Germinal center (tissue), 1 donor: ENCODE data around the gene SLCO2B1.
A peak's percentile ranks its signal among the peaks of the same experiment; 100 is the strongest.
"Not testable (repeated sequence)": the region's sequence is repeated elsewhere in the genome, so short reads cannot be mapped to it uniquely, and the experiment has no call there.

Experiments used
- DNase-seq: peaks from one replicate; pipeline ENCODE4 v3.0.0; 2012; ENCODE audit warnings: mixed read lengths, low spot score

The SLCO2B1 gene, protein sequence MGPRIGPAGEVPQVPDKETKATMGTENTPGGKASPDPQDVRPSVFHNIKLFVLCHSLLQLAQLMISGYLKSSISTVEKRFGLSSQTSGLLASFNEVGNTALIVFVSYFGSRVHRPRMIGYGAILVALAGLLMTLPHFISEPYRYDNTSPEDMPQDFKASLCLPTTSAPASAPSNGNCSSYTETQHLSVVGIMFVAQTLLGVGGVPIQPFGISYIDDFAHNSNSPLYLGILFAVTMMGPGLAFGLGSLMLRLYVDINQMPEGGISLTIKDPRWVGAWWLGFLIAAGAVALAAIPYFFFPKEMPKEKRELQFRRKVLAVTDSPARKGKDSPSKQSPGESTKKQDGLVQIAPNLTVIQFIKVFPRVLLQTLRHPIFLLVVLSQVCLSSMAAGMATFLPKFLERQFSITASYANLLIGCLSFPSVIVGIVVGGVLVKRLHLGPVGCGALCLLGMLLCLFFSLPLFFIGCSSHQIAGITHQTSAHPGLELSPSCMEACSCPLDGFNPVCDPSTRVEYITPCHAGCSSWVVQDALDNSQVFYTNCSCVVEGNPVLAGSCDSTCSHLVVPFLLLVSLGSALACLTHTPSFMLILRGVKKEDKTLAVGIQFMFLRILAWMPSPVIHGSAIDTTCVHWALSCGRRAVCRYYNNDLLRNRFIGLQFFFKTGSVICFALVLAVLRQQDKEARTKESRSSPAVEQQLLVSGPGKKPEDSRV

DNA sequence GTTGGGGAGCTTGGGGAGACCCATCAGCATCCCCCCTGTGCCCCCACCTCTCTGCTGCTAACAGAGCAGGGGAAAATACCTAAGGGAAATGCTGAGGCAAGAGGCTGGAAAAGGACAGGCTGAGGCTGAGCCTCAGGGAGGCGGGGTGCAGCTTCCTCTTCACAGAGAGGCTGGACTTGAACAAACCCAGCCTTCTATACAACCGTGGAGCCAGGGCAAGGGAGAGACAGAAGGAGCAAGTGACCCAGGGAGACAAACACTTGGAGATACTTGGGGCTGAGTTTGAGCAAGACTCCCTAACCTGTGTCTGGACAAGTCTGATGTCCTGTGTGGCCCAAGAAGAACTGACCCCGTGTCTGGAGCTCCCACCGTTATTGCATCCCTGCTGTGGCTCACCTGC lies at the start of gene SLCO2B1:
Gene SLCO2B1, plus strand, starts transcription at position 229 of the 400 bp plus-strand sequence. CDS start 275 bp downstream, outside the sequence.
- DNase-seq: no peak

DNA sequence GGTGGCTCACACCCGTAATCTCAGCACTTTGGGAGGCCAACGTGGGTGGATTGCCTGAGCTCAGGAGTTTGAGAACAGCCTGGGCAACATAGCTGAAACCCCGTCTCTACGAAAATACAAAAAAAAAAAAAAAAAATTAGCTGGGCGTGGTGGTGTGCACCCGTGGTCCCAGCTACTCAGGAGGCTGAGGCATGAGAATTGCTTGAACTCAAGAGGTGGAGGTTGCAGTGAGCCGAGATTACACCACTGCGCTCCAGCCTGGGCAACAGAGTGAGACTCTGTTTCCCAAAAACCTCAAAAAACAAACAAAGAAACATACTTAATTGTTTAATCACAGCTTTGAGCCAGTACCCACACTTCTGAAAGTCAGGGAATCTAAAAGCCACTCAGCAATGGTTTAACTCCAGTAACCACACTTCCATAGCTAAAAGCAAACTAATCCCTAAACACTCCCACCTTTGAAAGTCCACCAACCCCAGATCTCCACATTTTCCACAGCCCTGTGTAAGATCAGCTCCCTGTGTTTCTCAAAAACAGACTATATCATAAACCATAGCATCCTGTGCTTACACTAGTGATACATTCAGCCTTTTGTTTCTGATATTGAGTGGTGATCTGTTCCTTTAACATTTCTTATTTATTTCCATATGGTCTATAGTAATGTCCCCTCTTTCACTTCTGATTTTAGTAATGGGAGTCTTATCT lies 49.3 kb upstream of the SLCO2B1 start:
- DNase-seq: no peak

DNA sequence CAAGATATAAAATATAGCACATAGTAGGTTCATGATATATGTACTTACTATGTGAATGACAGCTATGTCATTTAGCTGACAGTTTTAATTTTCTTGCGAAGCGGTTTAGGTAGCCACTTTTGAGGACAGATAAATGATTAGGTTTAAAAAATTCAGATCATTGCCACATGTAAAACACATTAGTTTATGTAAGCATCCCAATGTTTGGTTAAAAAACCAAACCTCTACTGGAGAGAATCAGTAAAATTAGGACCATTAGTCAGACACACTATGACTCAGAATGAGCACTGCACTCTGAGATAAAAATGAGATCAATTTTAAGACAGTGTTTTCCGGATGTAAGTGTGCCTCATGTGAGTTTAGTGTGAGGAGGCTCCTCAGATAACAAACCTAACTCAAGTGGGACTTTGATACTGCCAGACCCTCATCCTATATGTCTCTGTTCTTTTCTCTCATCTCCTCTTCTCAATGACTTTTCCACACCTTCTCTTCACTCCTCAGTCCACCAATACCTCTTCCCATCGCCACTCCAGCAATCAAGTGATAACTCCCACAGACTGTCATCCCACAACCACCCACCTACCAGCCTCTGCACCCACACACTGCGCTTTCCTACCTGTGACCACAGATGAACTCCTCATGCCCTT lies 47.4 kb upstream of the SLCO2B1 start:
- DNase-seq: no peak

DNA sequence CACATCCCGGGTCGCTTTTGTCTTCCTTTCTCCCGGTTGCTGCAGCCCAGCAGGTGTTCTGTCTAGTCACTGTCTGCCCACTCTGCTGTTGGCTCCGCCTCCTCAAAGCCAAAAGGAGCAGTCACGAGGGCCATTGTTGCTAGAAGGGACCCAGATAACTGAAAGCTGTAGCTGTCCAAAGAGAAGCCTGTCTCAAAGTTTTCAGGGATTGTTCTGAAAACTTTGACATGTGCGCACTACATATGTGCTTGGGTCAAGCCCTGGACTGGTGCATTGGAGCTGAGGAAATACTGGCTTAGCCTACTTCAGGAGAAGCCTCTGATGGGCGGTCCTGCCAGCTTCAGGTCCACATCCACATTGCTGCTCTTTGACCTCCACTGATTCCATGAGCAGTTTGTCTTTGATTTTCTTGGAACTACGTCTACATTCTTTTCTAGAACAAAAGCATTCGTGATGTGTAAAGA lies 45.4 kb upstream of the SLCO2B1 start:
- DNase-seq: no peak

DNA sequence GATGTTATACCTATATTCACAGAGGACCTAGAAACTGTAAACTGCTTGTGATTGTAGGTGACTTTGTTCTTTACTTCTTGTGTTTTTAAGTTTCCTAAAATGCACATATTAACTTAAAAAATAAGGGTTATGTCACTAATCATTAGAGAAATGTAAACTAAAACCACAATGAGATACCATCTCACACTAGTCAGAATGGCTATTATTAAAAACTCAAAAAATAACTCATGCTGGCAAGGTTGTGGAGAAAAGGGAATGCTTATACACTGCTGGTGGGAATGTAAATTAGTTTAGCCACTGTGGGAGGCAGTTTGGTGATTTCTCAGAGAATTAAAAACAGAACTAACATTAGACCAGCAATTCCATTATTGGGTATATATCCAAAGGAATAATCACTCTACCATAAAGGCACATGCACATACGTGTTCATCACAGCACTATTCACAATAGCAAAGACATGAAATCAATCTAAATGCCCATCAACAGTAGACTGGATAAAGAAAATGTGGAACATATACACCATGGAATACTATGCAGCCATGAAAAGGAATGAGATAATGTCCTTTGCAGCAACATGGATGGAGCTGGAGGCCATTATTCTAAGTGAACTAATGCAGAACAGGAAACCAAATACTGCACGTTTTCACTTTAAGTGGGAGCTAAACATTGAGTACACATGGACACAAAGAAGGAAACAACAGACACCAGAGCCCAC lies 44.8 kb upstream of the SLCO2B1 start:
- DNase-seq: not testable (repeated sequence)

DNA sequence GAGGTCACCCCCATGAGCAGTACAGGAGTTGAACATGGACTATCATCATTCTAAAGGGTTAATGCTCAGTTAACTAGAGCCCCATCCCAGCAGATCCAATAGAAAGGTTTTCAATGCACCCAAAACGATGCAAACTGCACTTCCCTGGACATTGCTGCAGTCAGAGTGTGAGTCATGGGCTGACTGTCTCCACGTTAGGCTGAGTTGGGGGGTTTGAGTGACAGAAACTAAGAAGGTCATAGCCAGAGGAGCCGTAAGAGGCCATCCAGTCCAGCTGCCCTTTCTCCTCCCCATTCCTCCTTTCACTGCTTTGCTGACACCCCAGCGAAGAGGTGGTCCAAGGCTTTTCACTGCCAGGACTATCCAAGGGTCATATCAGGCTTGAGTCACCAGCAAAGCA lies 43.7 kb upstream of the SLCO2B1 start:
- no peak for DNase-seq

DNA sequence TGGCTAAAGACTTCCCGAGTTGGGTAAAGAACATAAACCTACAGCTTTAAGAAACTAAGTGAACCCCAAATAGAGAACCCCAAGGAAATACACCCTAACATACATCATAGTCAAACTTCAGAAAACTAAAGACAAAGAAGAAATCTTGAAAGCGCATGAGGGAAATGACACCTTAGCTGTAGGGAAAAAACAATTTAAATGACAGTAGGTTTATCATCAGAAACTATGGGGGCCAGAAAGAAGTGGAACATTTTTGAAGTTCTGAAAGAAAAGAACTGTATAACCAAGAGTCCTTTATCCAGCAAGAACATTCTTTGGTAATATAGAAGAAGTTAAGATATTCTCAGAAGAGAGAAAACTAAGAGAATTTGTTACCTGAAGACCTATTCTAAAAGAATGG lies 38.7 kb upstream of the SLCO2B1 start:
- DNase-seq: no peak

DNA sequence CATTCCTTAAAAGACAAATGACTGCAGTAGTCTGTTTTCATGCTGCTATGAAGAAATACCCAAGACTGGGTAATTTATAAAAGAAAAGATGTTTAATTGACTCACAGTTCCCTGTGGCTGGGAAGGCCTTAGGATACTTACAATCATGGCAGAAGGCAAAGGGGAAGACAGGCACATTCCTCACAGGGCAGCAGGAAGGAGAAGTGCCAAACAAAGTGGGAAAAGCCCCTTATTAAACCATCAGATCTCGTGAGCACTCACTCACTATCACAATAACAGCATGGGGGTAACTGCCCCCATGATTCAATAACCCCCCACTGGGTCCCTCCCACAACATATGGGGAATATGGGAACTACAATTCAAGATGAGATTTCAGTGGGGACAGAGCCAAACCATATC lies 37.9 kb upstream of the SLCO2B1 start:
- DNase-seq: no peak

DNA sequence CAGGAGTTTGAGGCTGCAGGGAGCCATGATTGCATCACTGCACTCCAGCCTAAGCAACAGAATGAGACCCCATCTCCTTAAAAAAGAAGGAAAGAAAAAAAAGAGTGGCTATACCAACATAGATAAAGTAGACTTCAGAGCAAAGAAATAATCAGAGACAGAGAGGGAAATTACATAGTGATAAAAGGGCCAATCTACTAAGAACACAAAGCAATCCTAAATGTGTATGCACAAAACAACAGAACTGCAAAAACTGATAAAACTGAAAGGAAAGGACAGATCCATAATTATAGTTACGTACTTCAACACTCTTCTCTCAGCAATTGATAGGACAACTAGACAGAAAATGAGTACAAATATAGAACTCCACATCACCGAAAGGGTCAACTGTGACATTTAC lies 36.4 kb upstream of the SLCO2B1 start:
- DNase-seq: no peak

DNA sequence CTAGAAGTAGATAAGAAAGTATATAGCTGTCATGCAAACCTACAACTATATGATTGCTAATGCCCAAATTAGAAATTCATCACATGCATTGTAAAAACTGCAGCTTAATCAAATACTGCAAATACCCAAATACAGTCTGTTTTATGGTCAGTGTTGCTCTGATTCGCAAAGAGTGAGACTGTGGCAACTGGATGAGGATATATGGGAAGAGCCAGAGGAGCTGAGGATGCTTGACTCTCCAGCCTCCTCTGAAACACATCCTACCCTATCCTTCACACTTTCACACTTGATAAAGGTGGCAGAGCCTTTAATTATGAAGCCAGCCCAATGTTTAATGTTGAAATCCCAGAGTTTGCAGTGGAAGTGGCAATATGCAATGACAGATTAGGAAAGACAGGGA lies 32.3 kb upstream of the SLCO2B1 start:
- no peak for DNase-seq

DNA sequence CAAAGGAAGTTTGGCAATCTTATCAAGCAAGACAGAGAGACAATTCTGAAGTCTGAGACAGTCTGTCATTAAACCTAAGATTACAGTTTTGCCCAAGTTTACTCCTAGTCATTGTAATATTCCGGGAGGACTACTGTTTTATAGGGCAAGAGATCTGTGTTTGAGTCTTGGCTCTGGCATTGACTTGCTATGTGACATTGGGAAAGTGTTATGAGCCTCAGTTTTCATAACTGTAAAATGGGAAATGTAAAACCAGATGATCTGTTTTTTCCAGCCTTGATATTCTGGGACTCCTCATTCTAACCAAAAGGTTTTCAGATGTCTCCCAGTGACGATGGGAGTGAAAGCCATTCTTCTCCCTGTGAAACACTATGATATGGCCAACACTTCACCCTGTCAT lies 24.3 kb upstream of the SLCO2B1 start:
- no peak for DNase-seq

DNA sequence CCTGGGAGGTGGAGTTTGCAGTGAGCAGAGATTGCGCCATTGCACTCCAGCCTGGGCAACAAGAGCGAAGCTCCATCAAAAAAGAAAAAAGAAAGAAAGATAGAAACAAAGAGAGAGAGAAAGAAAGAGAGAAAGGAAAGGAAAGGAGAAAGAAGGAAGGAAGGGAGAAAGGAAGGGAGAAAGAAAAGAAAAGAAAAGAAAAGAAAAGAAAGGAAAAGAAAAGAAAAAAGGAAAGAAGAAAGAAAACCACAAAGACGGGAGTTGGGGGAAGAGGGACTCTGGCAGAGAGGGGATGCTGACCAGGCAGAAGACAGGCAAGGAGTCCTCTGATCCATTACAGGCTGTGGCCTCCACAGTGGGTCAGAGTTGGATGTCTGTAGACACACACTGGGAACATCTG lies 18.8 kb upstream of the SLCO2B1 start:
- DNase-seq: no peak

DNA sequence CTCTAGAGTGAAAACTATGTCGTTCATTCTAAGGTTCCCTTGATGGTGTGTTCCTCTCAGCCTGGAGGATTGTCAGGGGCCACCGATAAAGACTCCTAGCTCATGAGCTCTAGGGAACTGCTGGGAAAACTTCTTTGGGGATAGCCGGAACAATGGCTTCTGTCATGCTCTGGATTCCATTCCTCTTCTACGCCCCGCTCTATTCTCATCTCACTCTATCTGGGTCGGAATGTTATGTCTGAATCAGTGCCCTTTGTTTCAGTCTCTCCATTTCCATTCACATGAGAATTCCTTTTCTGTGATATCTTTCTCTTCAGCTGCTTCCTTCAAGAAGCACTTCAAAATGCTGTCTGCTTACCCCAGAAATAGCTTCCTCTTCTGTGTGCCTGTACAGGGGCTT lies 16.9 kb upstream of the SLCO2B1 start:
- DNase-seq: peak; percentile 0

DNA sequence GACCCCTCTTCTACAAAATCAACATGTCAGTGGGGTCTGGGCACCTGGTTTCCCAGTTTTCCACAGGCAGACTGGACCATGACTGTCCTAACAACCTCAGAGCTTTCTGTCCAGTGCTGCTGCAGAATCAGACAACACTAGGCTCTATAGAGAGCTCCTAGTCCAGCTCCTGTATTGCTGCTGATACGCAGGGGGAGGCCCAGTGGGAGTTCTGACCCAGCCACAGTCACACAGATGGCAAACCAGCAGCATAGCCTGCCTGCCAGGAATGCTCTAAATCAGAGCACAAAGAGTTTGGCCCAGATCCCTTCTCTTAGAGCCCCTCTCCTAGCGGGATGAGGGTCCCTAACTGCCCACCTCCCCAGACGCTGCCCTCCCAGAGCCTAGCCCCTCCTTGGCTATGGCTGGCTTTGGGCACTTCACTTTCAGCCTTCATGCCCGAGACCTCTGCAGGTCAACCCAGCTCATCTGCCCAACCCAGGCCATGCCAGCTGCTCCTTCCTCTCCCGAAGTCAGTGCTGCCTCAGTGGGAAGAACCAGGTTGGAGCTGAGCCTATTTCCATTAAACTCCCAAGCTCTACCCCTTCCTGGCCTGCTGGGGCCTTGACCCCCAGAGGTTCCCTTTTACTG lies 15.8 kb upstream of the SLCO2B1 start:
- DNase-seq: no peak

DNA sequence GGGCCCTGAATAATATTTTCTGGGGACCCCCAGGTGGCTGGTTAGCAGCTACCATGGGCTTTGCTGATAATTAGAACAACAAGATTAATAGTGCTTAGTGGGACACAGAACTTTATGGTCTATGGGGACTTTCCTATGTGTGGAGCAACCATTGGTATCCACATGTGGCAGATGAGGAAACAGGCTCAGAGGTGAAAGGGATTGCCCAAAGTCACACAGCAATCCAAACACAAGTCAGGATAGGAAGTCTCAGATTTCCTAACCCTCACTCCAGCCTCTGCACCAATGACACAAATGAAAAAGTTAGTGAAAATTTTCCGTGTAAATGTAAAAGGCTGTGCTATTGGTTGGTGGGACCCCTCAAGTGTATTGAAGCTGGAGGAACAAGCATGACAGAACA lies 15.3 kb upstream of the SLCO2B1 start:
- no peak for DNase-seq

DNA sequence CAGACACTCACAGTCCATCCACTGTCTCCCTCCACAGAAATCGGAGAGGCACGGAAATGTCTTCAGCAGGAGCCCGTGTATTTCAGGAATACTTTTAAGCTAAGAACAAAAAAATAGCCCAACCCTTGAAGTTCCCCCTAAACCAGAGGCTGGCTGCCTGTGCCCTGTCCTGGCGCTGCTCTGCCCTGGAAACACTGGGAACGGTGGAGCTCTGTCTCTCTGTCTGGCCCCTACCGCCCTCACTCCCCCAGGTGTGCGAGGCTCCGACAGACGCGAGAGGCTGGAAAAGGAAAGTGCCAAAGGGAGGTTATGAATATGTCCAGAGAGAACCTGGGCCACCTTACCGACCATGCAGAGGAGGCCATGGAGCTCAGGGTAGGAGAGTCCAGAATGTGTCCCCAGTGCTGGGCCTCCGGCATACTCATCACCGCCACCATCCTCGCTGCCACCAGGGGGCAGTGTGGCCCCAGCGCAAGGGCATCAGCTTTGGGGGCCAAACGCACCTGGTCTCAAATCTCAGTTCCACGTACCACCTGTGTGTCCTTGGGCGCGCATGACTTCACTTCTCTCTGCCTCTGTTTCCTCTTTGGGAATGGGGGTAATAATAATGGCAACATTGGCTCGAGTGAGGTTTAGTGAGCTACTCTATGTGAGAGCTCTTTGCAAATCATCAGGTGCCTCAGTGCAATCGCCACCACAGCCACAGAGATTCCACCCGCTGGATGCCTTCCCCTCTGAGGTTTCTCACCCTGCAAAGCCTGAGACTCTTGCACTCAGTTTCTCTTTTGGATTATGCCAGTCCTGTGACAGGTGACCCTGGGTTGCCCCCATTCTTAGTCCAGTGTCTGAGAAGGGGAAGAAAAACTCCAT lies 10.4 kb upstream of the SLCO2B1 start:
- DNase-seq: peak; percentile 81

DNA sequence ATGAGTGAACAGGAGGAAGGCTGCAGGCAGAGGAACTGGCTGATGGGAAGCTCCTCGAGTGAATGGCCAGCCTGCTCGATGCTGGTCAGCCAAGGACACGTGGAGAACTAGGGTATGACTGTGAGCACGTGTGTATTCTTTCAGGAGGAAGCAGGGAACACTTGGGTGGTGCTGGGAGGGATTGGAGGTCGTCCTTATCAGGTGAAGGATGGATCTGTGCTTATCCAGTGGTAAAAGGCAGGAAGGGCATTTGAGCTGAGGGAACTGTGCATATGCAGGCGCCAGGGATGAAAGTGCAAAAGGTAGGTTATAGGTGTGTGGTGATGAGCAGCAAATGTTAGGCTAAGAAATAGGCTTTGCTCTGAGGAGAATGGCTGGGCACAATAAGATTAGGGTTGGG lies 9.7 kb upstream of the SLCO2B1 start:
- no peak for DNase-seq

DNA sequence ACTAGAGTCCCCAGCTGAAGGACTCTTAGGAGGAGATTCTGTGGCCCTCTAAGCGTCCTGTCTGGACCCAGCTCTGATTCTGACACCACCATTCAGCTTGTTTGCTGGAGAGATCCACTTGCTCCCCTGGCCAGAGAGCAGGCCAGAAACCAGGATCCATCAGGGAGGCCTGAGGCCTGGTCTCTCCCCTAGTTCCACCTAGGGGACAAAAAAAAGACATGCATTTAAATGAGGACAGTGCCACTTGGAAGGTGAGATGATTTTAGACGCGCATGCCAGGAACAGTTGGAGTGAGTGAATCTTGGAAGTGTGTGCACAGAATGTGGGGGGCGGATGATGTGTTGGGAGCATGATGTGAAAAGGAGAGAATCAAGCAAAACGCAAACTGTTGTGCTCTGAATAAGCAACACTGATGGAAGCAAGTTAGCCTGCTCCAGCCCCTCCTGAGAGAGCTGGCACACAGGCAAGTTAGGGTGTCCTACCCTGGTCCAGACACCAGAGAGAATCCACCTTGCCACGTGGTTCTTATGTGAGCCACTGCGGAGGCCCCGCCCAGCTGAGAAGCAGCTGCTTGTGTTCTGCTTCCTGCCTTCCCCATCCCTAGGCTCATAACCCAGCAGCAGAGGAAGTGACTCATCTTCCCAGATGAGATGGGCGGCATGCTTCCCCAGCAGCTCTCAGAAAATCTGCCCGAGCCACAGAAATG lies 8.0 kb upstream of the SLCO2B1 start:
- DNase-seq: peak; percentile 33

DNA sequence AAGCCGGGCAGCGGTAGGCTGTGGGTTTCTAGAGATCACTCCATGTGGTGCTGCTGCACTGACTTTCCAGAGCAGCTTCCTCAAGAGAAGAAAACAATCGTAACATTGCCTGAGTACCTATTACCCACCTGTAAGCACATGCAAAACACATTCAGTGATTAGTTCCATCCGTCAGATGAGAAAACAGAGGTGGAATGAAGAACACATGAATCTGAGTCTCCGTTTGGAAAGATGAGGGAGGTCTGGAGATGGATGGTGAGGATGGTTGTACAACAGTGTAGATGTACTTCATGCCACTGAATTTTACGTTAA lies 7.5 kb upstream of the SLCO2B1 start:
- no peak for DNase-seq

DNA sequence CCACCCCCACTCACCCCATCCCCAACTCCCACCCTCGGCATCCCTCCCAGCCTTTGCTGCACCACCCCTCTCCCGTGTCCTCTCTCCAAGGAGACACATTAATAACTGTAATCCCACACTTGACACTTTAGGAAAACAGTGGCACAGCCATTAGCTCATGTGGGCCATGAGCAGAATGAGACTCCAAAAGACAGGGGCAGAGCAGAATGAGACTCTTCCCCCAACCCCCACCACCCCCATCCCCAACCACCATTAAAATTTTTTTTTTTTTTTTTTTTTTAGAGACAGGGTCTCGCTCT lies 6.2 kb upstream of the SLCO2B1 start:
- DNase-seq: no peak
